ENCODE results near the gene ANO2.

GRCh38 chr12:5624486-5625272 lies 320.4 kb downstream of the ANO2 start:
- TF ChIP-seq SIN3A (IDR thresholded peaks at IDR 0.05; ENCODE audit: borderline replicate concordance, insufficient read depth, low read length) (no peak), REST (IDR thresholded peaks at IDR 0.05; ENCODE audit: insufficient read depth in 1 of 2, low read depth in 2 of 2, low read length in 2 of 2) (no peak), POLR2AphosphoS5 (IDR thresholded peaks at IDR 0.05; ENCODE audit: low read depth, low read length) (no peak)
